Measurements from ENCODE around the gene MEIS2. TPM values are rescaled to one million over a fixed set of nuclear protein-coding genes. Genes with fewer than 3 reads are reported as not detected.

The MEIS2 gene
- total and polyA plus RNA-seq, 8 donors: 3.9 to 77.7 (median 25.9) TPM

- no peaks in the 10 kb centered on the region for H3K27me3 ChIP-seq
- H3K4me1 ChIP-seq: peaks cover 0 to 25% (median 6%) of the 10 kb centered on the region in 4 donors
- no peak overlapping the region for H3K4me3 ChIP-seq
- DNase-seq: peak in 1 of 2 donors; percentile 27
- no peak for TF ChIP-seq EP300 (IDR thresholded peaks at IDR 0.05)
- no peak overlapping the region for H3K27ac ChIP-seq
- no peaks in the 10 kb centered on the region for H3K9me3 ChIP-seq
- intact Hi-C loops (cut with DNase I; ENCODE audit: low total_unique reads): no loop called here
- no peaks in the 10 kb centered on the region for H3K36me3 ChIP-seq
Measured at GRCh38 chr15:36966708-36967107, 133.6 kb downstream of the MEIS2 start.

GRCh38 chr15:36965570-36966342, 134.6 kb downstream of the MEIS2 start:
- peaks cover 0 to 32% (median 10%) of the 10 kb centered on the region in 4 donors for H3K4me1 ChIP-seq
- no peak for TF ChIP-seq POLR2AphosphoS5 (IDR thresholded peaks at IDR 0.05)
- TF ChIP-seq, protein P1, sequence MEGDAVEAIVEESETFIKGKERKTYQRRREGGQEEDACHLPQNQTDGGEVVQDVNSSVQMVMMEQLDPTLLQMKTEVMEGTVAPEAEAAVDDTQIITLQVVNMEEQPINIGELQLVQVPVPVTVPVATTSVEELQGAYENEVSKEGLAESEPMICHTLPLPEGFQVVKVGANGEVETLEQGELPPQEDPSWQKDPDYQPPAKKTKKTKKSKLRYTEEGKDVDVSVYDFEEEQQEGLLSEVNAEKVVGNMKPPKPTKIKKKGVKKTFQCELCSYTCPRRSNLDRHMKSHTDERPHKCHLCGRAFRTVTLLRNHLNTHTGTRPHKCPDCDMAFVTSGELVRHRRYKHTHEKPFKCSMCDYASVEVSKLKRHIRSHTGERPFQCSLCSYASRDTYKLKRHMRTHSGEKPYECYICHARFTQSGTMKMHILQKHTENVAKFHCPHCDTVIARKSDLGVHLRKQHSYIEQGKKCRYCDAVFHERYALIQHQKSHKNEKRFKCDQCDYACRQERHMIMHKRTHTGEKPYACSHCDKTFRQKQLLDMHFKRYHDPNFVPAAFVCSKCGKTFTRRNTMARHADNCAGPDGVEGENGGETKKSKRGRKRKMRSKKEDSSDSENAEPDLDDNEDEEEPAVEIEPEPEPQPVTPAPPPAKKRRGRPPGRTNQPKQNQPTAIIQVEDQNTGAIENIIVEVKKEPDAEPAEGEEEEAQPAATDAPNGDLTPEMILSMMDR (IDR thresholded peaks at IDR 0.05): no peak
- TF ChIP-seq POLR2A (IDR thresholded peaks at IDR 0.05): no peak
- no peak for TF ChIP-seq EP300 (IDR thresholded peaks at IDR 0.05)
- H3K36me3 ChIP-seq: no peaks in the 10 kb centered on the region
- intact Hi-C loops (cut with DNase I; ENCODE audit: low total_unique reads): no loop called here
- DNase-seq: peak in 1 of 2 donors; percentile 70
- no peak overlapping the region for H3K27ac ChIP-seq
- H3K4me3 ChIP-seq: no peak overlapping the region
- H3K27me3 ChIP-seq: no peaks in the 10 kb centered on the region
- no peaks in the 10 kb centered on the region for H3K9me3 ChIP-seq
- 70 to 90% (median 82%) methylated on average over 4 of the region's 4 CpGs for WGBS, 5 donors

- no peaks in the 10 kb centered on the region for H3K9me3 ChIP-seq
- no peak overlapping the region for H3K27ac ChIP-seq
- H3K36me3 ChIP-seq: no peaks in the 10 kb centered on the region
- no peak for TF ChIP-seq POLR2A (IDR thresholded peaks at IDR 0.05)
- no peak for TF ChIP-seq POLR2AphosphoS5 (IDR thresholded peaks at IDR 0.05)
- TF ChIP-seq, protein P1 (IDR thresholded peaks at IDR 0.05): no peak
- TF ChIP-seq EP300 (IDR thresholded peaks at IDR 0.05): no peak
- no peak for DNase-seq
- intact Hi-C loops (cut with DNase I; ENCODE audit: low total_unique reads): no loop called here
- no peaks in the 10 kb centered on the region for H3K27me3 ChIP-seq
- H3K4me3 ChIP-seq: no peak overlapping the region
- peaks cover 0 to 43% (median 16%) of the 10 kb centered on the region in 4 donors for H3K4me1 ChIP-seq
Measured at GRCh38 chr15:36964626-36965025, 135.7 kb downstream of the MEIS2 start.

- H3K9me3 ChIP-seq: no peaks in the 10 kb centered on the region
- H3K27me3 ChIP-seq: no peaks in the 10 kb centered on the region
- 67 to 100% (median 91%) methylated on average over 1 of the region's 1 CpG for WGBS, 5 donors
- intact Hi-C loops (cut with DNase I; ENCODE audit: low total_unique reads): no loop called here
- TF ChIP-seq POLR2AphosphoS5 (IDR thresholded peaks at IDR 0.05) (no peak), POLR2A (IDR thresholded peaks at IDR 0.05) (no peak), EP300 (IDR thresholded peaks at IDR 0.05) (no peak)
- TF ChIP-seq, protein P1 (IDR thresholded peaks at IDR 0.05): no peak
- DNase-seq: no peak
- no peak overlapping the region for H3K4me3 ChIP-seq
- H3K27ac ChIP-seq: no peak overlapping the region
- no peaks in the 10 kb centered on the region for H3K36me3 ChIP-seq
- H3K4me1 ChIP-seq: peaks cover 0 to 50% (median 22%) of the 10 kb centered on the region in 4 donors
Measured at GRCh38 chr15:36961956-36962355, 138.4 kb downstream of the MEIS2 start.

DNA sequence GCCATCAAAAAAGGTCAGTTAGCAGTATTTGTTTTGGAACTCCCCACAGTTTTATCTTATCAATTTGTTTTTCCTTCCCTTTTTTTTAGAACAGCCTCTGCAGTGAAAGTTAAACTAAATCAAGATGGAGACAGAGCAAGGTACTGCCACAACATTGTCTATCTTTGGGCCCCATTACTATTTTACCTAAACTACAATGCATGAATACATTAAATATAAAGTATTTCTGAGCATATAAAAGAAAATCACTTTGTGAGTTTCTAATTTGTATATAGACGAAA, 139.5 kb downstream of the MEIS2 start:
- no peaks in the 10 kb centered on the region for H3K9me3 ChIP-seq
- no peaks in the 10 kb centered on the region for H3K36me3 ChIP-seq
- no peak for DNase-seq
- no peak overlapping the region for H3K27ac ChIP-seq
- H3K27me3 ChIP-seq: no peaks in the 10 kb centered on the region
- peaks cover 0 to 44% (median 21%) of the 10 kb centered on the region in 4 donors for H3K4me1 ChIP-seq
- WGBS, 5 donors: 37 to 73% (median 48%) methylated on average over 1 of the region's 1 CpG
- H3K4me3 ChIP-seq: no peak overlapping the region
- no peak for TF ChIP-seq POLR2AphosphoS5 (IDR thresholded peaks at IDR 0.05)
- TF ChIP-seq EP300 (IDR thresholded peaks at IDR 0.05): no peak
- TF ChIP-seq, protein P1 (IDR thresholded peaks at IDR 0.05): no peak
- TF ChIP-seq POLR2A (IDR thresholded peaks at IDR 0.05): no peak
- intact Hi-C loops (cut with DNase I; ENCODE audit: low total_unique reads): no loop called here

Measured in stomach (tissue), 9 donors.